OCI-LY7 (cell line): ENCODE measurements around the gene SMIM33.

Source experiments
- CTCF ChIP-seq: fragments of 200-600 bp; sonication (generic); conservative IDR thresholded peaks from 2 replicates; pipeline ENCODE4 v1.5.1; 2014; ENCODE audit warnings: mild to moderate bottlenecking, antibody characterized with exemption, low read length, moderate library complexity, mixed read lengths
- EZH2phosphoT487 ChIP-seq: fragments of 200-600 bp; sonication (generic); IDR thresholded peaks from 2 replicates; pipeline ENCODE4 v1.6.1; 2018; ENCODE audit warnings: low read depth, borderline replicate concordance, mild to moderate bottlenecking, mixed run types, antibody characterized with exemption, low read length, moderate library complexity, mixed read lengths

GRCh38 chr5:139486201-139486600 lies 15.4 kb downstream of the SMIM33 start:
- TF ChIP-seq CTCF, result no peak
- no peak for TF ChIP-seq EZH2phosphoT487
